ENCODE data around the gene UCP3.

The UCP3 gene

DNA sequence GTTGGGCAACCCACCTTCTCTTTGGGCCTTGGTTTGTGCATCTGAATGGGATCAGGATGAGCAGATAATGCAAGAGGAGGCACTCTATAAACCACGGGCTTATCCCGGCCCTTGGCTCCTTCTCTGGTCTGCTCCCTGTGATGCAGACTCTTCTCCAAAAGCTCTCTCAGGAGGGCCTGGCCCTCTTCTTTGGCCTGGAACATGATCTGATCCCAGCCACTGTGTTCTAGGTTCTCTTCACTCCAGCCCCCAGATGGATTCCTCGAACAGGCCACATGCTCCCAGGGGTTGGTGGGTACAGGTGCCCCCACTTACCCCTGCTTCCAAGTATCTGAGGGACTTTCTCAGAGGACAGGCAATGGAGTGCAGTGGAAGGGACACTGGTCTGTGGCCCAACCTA, 8.7 kb upstream of the UCP3 start:
- Histone ChIP-seq H3K4me1 (ENCODE audit: control insufficient read depth, insufficient read depth, low read length) (peaks cover 26% of the 10 kb centered on the region), H3K9ac (ENCODE audit: low read depth, low read length) (no peak overlapping the region)

DNA sequence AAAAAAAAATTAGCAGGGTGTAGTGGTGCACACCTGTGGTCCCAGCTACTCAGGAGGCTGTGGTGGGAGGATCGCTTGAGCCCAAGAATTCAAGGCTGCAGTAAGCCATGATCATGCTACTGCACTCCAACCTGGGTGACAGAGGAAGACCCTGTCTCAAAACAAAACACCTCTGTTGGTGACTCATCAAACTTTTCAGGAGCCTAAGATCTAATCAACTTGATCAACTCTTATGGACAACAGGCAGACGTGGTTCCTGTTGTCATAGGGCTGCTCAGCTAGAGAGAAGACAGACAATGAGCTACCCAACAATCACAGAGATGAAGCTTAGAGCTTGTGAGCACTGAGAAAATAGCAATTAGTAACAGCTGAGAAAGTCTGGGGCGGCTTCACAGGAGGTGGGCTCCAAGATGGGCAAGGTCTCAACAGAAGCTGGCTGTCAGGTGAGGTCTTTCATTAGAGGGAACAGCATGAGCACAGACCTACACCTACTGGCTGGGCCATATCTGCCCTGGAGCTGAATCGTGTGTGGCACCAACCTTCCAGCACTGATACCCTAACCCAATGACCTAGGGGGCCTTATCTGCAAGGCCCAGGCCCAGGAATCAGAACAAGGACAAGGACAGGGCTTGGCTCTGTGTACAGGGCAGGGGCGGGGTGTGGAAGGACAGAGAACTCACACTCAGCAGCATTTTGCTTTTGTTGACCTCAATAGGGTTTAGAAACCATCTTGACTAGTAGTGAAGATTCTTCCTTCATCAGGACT, 7.2 kb upstream of the UCP3 start:
- H3K36me3 ChIP-seq (ENCODE audit: insufficient read depth, low read length): peaks cover 6% of the 10 kb centered on the region
- H3K4me1 ChIP-seq (ENCODE audit: control insufficient read depth, insufficient read depth, low read length): peaks cover 26% of the 10 kb centered on the region
- H3K4me3 ChIP-seq (ENCODE audit: low read length): no peak overlapping the region
- H3K9ac ChIP-seq (ENCODE audit: low read depth, low read length): no peak overlapping the region
- no peak overlapping the region for H3K4me2 ChIP-seq (ENCODE audit: low read length)
- no peaks in the 10 kb centered on the region for H3K9me3 ChIP-seq (replicated peaks; ENCODE audit: low read length)
- no peaks in the 10 kb centered on the region for H3K27me3 ChIP-seq (ENCODE audit: control insufficient read depth, insufficient read depth, low read length)

More for the DNA sequence above, 8.7 kb upstream of the UCP3 start:
- H3K9me3 ChIP-seq (replicated peaks; ENCODE audit: low read length): no peaks in the 10 kb centered on the region
- H3K27me3 ChIP-seq (ENCODE audit: control insufficient read depth, insufficient read depth, low read length): no peaks in the 10 kb centered on the region
- peaks cover 6% of the 10 kb centered on the region for H3K36me3 ChIP-seq (ENCODE audit: insufficient read depth, low read length)
- H3K4me3 ChIP-seq (ENCODE audit: low read length): no peak overlapping the region
- no peak overlapping the region for H3K4me2 ChIP-seq (ENCODE audit: low read length)

DNA sequence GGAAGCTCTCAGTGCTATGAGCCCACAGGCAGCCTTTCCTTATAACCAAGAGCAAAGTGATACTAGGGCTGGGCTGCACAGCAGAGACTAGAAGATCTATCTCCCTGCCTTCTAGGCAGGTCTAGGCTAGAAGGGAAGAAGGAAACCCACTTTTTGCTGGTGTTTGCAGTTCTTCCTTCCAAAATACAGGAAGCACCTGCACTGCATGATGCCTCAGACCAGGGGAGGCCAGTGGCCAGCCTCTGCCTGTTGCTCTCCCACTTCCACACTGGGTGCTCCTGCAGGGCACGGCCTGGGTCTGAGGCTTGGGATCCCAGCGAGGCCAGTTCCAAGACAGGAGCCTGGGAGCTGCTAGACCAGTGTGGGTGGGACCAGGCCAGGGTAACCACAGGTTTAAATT, 6.0 kb upstream of the UCP3 start:
- Histone ChIP-seq H3K4me2 (ENCODE audit: low read length) (no peak overlapping the region), H3K4me1 (ENCODE audit: control insufficient read depth, insufficient read depth, low read length) (peaks cover 20% of the 10 kb centered on the region), H3K9me3 (replicated peaks; ENCODE audit: low read length) (no peaks in the 10 kb centered on the region), H3K4me3 (ENCODE audit: low read length) (no peak overlapping the region), H3K36me3 (ENCODE audit: insufficient read depth, low read length) (peaks cover 6% of the 10 kb centered on the region), H3K27me3 (ENCODE audit: control insufficient read depth, insufficient read depth, low read length) (no peaks in the 10 kb centered on the region), H3K9ac (ENCODE audit: low read depth, low read length) (no peak overlapping the region)

DNA sequence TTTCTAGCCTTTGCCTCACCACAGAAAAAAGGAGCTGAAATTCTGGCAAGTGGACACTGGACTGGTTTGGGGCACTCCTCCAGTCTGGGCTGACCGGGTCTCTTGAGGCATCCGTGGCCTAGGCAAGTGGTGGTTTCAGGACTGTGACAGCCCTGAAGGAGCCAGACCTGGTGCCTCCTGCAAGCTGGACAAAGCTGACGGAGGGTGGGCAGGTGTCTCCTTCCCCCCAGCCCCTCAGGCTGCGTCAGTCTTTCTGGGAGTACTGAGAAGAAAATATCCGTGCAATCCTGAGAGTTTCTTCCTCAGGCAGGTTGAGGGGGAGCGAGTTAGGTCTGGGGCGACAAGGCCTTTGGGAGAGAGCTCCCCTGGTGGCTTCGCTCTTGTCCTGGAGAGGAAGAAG, 4.3 kb upstream of the UCP3 start:
- peaks cover 3% of the 10 kb centered on the region for H3K4me1 ChIP-seq (ENCODE audit: control insufficient read depth, insufficient read depth, low read length)

DNA sequence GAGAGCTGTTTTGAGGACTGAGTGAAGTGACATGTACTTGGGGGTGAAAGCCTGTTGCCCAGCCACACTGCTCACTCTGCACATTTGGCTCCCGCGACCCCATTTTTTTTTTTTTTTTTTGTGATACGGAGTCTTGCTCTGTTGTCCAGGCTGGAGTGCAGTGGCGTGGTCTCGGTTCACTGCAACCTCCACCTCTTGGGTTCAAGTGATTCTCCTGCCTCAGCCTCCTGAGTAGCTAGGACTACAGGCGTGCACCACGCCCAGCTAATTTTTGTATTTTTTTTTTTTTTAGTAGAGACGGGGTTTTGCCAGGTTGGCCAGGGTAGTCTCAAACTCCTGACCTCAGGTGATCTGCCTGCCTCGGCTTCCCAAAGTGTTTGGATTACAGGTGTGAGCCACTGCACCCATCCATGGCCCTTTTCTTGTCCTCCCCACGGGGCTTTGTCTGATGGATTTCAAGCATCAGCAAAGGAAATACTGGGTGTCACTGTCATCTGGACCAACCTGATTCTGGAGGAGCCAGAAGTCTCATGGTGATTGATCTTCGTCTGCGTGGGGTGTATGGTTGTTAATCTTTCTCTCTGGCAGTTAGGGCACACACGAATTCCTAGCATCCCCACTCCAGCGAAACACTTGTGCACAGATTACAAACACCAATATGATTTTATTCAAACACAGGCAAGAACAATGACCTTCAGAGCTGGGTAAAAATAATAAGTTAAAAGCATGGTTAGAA, 3.4 kb upstream of the UCP3 start:
- no peak overlapping the region for H3K4me3 ChIP-seq (ENCODE audit: low read length)
- H3K4me2 ChIP-seq (ENCODE audit: low read length): no peak overlapping the region
- no peaks in the 10 kb centered on the region for H3K27me3 ChIP-seq (ENCODE audit: control insufficient read depth, insufficient read depth, low read length)
- no peaks in the 10 kb centered on the region for H3K4me1 ChIP-seq (ENCODE audit: control insufficient read depth, insufficient read depth, low read length)
- H3K9me3 ChIP-seq (replicated peaks; ENCODE audit: low read length): no peaks in the 10 kb centered on the region
- no peak overlapping the region for H3K9ac ChIP-seq (ENCODE audit: low read depth, low read length)
- H3K36me3 ChIP-seq (ENCODE audit: insufficient read depth, low read length): peaks cover 6% of the 10 kb centered on the region

More for the DNA sequence above, 4.3 kb upstream of the UCP3 start:
- Histone ChIP-seq H3K27me3 (ENCODE audit: control insufficient read depth, insufficient read depth, low read length) (no peaks in the 10 kb centered on the region), H3K9me3 (replicated peaks; ENCODE audit: low read length) (no peaks in the 10 kb centered on the region), H3K4me2 (ENCODE audit: low read length) (no peak overlapping the region), H3K36me3 (ENCODE audit: insufficient read depth, low read length) (peaks cover 6% of the 10 kb centered on the region), H3K9ac (ENCODE audit: low read depth, low read length) (no peak overlapping the region), H3K4me3 (ENCODE audit: low read length) (no peak overlapping the region)

DNA sequence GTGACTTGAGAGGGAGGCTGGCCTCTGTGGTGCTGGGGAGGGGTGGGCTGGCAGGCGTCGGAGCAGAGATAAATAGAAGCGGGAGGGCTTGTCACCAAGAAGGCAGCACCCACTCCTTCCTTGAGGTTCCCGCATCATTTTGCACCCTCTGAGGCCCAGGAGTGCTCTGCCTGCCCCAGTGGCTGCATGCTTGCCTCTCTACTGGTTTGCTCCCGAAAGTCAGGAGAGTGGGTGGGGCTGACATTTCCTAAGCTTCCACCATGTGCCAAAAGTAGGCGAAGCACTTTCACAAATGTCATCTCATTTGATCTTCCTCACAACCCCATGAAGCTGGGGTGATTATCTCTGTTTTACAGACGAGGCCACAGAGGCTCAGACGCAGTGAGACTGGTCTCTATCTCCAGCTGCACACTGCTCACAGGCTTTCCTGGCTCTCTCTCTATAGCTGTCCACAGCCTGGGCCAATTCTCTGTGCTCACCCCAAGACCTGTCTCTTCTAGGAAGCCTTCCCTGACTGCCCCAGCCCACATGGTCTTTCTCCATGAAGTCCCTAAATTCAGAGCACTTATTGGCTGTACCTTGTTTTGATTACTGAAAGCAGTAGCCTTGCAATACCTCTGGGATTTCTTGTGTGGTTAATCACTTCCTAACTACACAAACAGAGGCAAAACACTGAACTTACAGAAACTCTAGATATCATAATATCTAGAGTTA, 2.6 kb upstream of the UCP3 start:
- no peaks in the 10 kb centered on the region for H3K4me1 ChIP-seq (ENCODE audit: control insufficient read depth, insufficient read depth, low read length)

DNA sequence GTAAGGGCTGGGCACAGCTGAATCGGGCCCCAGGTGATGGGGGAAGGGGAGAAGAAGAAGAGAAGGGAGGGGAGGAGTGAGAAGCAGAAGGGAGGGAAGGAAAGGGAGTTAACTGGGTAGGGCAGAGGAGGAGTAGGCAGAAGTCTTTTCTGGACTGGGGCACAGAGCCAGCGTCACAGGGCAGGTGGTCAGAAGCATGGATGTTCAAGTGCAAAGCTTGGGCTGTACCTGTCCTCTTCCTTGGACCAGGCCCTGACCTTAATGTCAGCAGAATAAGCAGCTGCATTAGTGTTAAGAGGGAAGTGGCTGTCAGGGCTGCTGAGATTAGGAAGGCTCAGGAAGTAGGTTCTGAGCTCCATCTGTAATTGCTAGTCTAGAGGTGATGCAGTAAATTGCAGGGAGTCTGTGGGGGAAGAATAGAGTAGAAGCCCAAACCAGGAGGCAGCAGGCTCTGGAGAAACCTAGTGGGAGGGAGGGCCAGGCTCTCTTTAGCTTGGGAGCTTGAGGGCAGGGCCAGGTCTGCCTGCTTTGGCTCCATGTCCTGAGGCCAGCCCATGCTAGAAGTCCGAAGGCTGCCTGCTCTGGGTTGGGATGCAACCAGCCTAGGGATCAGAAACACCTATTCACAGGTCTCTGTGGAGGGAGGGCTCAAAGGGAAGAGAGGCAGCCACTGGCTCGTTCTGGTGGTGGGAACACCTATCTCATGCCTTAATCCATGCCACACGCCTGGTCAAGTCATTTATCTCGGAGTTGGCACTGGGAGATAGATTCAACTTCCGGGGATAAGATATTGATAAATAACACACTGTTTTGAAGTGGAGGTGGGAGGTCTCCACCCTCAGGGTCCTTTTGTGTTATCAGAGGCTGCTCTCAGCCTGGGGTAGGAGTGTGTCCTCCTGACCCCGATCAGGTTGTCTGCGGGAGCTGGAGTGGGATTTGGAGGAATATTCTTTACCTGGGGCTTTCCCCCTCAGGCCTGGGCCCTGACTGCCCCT, 1.7 kb upstream of the UCP3 start:
- Histone ChIP-seq H3K4me1 (ENCODE audit: control insufficient read depth, insufficient read depth, low read length) (no peaks in the 10 kb centered on the region), H3K27me3 (ENCODE audit: control insufficient read depth, insufficient read depth, low read length) (no peaks in the 10 kb centered on the region), H3K4me2 (ENCODE audit: low read length) (no peak overlapping the region), H3K9ac (ENCODE audit: low read depth, low read length) (no peak overlapping the region), H3K9me3 (replicated peaks; ENCODE audit: low read length) (no peaks in the 10 kb centered on the region), H3K4me3 (ENCODE audit: low read length) (no peak overlapping the region), H3K36me3 (ENCODE audit: insufficient read depth, low read length) (no peaks in the 10 kb centered on the region)

More for the DNA sequence above, 2.6 kb upstream of the UCP3 start:
- Histone ChIP-seq H3K36me3 (ENCODE audit: insufficient read depth, low read length) (peaks cover 6% of the 10 kb centered on the region), H3K27me3 (ENCODE audit: control insufficient read depth, insufficient read depth, low read length) (no peaks in the 10 kb centered on the region), H3K9ac (ENCODE audit: low read depth, low read length) (no peak overlapping the region), H3K4me3 (ENCODE audit: low read length) (no peak overlapping the region), H3K9me3 (replicated peaks; ENCODE audit: low read length) (no peaks in the 10 kb centered on the region), H3K4me2 (ENCODE audit: low read length) (no peak overlapping the region)

DNA sequence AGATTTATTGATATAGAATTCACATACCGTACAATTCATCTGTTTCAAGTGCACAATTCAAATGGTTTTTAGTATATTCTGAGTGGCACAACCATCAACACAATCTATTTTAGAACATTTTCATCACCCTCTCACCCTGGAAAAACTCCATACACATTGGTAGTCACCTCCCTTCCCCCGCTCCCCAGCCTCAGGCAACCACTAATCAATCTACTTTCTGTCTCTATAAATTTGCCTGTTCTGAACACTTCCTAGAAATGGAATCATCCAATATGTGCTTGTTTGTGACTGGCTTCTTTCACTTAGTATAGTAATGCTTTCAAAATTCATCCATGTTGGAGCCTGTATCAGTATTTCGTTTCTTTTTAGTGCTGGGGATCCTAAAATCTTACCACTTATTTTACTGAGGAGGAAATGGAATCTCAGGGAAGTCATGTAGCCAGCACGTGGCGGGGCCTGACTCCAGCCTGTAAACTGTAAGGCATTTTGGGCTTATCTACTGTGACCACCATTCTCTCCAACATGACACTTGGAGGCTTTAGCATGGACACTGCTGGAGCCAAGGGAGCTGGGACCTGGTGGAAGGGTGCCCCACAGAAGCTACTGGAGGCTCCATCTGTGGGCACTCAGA, 905 bp upstream of the UCP3 start:
- no peak overlapping the region for H3K4me2 ChIP-seq (ENCODE audit: low read length)
- H3K9ac ChIP-seq (ENCODE audit: low read depth, low read length): no peak overlapping the region
- H3K36me3 ChIP-seq (ENCODE audit: insufficient read depth, low read length): no peaks in the 10 kb centered on the region
- no peaks in the 10 kb centered on the region for H3K9me3 ChIP-seq (replicated peaks; ENCODE audit: low read length)
- H3K4me1 ChIP-seq (ENCODE audit: control insufficient read depth, insufficient read depth, low read length): no peaks in the 10 kb centered on the region
- no peak overlapping the region for H3K4me3 ChIP-seq (ENCODE audit: low read length)
- H3K27me3 ChIP-seq (ENCODE audit: control insufficient read depth, insufficient read depth, low read length): no peaks in the 10 kb centered on the region

DNA sequence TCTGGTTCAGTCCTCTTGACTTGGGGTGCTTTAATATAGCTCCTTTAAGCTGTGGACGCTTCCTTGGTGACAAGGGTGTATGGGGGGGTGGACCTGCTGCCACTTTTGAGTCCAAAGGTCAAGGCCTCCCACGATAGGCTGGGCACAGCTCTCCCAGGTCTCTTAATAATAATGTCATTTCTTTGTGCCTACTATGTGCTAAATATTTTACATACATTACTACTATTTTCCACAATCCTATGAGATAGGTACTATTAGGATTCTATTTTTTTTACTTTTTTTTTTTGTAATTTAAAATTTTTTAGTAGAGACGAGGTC, 304 bp upstream of the UCP3 start:
- H3K4me1 ChIP-seq (ENCODE audit: control insufficient read depth, insufficient read depth, low read length): no peaks in the 10 kb centered on the region
- no peaks in the 10 kb centered on the region for H3K9me3 ChIP-seq (replicated peaks; ENCODE audit: low read length)
- H3K4me3 ChIP-seq (ENCODE audit: low read length): no peak overlapping the region
- H3K36me3 ChIP-seq (ENCODE audit: insufficient read depth, low read length): no peaks in the 10 kb centered on the region
- no peak overlapping the region for H3K4me2 ChIP-seq (ENCODE audit: low read length)
- no peaks in the 10 kb centered on the region for H3K27me3 ChIP-seq (ENCODE audit: control insufficient read depth, insufficient read depth, low read length)
- no peak overlapping the region for H3K9ac ChIP-seq (ENCODE audit: low read depth, low read length)

DNA sequence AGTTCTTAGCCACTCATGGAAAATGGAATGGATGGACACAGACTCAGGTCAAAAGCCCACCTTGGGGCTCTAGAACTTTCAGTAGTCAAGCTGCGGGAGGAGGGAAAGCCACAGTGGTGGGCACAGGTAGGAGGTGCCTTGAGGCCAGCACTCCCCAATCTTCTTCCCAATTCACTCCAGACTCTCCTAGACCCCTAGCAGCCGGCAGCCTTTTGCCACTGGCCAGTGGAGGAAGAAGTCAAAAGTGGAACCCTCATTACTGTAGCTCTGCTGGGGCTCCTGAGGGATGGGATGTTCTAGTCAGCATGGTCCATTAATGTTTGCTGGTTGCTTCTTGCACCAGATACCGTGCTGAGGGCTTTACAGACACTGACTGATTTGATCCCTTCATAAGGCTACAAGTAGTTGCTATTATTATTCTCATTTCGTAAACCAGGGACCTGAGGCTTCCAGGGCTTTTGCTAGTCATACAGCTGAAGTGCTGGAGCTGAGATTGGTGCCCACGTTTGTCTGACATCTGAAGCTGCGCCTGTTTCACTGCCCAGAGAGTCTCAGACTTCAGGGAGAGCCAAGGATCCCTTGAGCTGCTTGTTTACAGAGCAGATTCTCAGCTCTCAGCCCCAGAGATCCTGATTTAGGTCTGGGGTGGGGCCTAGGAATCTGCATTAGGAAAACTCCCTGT, 1.1 kb downstream of the UCP3 start:
- Histone ChIP-seq H3K36me3 (ENCODE audit: insufficient read depth, low read length) (no peaks in the 10 kb centered on the region), H3K4me1 (ENCODE audit: control insufficient read depth, insufficient read depth, low read length) (no peaks in the 10 kb centered on the region), H3K4me2 (ENCODE audit: low read length) (no peak overlapping the region), H3K4me3 (ENCODE audit: low read length) (no peak overlapping the region), H3K9me3 (replicated peaks; ENCODE audit: low read length) (no peaks in the 10 kb centered on the region), H3K27me3 (ENCODE audit: control insufficient read depth, insufficient read depth, low read length) (no peaks in the 10 kb centered on the region), H3K9ac (ENCODE audit: low read depth, low read length) (no peak overlapping the region)
